K562 (cell line): ENCODE data around the gene PHF12. TPM values are rescaled to one million over a fixed set of nuclear protein-coding genes. Genes with fewer than 3 reads are reported as not detected.

Experiments used
- E2F4 ChIP-seq: sonication (generic); formaldehyde crosslinking; IDR thresholded peaks from 2 replicates; pipeline ENCODE4 v1.8.0; 2022; ENCODE audit warnings: mild to moderate bottlenecking, low read depth, missing genetic modification reagents
- JUND ChIP-seq, 2 experiments: IDR thresholded peaks; 2 replicates in 1 of 2; 3 replicates in 1 of 2; pipeline ENCODE4 v1.6.1; 2011; ENCODE audit warnings: borderline replicate concordance in 2 of 2, low read depth in 2 of 2, low read length in 2 of 2, improper control_type of control experiment in 1 of 2, missing biosample characterization in 1 of 2, missing genetic modification characterization in 1 of 2, missing genetic modification reagents in 1 of 2
- NFRKB ChIP-seq: fragments of 450-650 bp; IDR thresholded peaks from 2 replicates; pipeline ENCODE4 v1.6.1; 2016; ENCODE audit warnings: low read depth
- PCBP1 ChIP-seq: fragments of 200-400 bp; formaldehyde crosslinking; IDR thresholded peaks from 2 replicates; pipeline ENCODE4 v1.6.1; 2018; ENCODE audit warnings: mild to moderate bottlenecking, low read depth, low read length; ENCODE audit not compliant: poor library complexity, severe bottlenecking
- POLR3G ChIP-seq: IDR thresholded peaks from 2 replicates; pipeline ENCODE4 v1.6.1; 2011; ENCODE audit not compliant: insufficient read length, insufficient replicate concordance; ENCODE audit errors: extremely low read depth
- SIRT6 ChIP-seq: IDR thresholded peaks from one replicate; pipeline ENCODE4 v1.6.1; 2012; ENCODE audit warnings: low read depth, mild to moderate bottlenecking, control low read depth, inconsistent platforms, low read length, moderate library complexity
- ZBTB5 ChIP-seq: fragments of 450-650 bp; IDR thresholded peaks from 2 replicates; pipeline ENCODE4 v1.6.1; 2017; ENCODE audit warnings: antibody characterized with exemption
- polyA plus RNA-seq, 8 experiments: library from polyadenylated mRNA; depleted of rRNA in 4 of 8; stranded (reverse) in 5 of 8; unstranded in 3 of 8; fragments of >200 nt; fragmentation: Nextera tagmentation in 2 of 8; fragmentation: Illumina TruSeq in 1 of 8; extraction: Ambion mirVana in 2 of 8; extraction: Trizol in 1 of 8; gene quantifications; 2 replicates each; pipeline versions ENCODE4 v1.2.1 to v1.2.3, GENCODE V29; 2011 to 2014; ENCODE audit warnings: inconsistent platforms in 1 of 8, missing spikeins in 1 of 8
- total RNA-seq, 7 experiments: library from RNA; depleted of rRNA in 6 of 7; stranded (reverse); fragments of >200 nt in 6 of 7; fragmentation: Illumina TruSeq in 2 of 7; extraction: Trizol in 2 of 7; gene quantifications; 2 replicates each; pipeline versions ENCODE4 v1.2.1 to v1.2.3, GENCODE V29; 2011 to 2021; ENCODE audit warnings: low replicate concordance in 1 of 7
- TF ChIP-seq, protein P1 (sequence below): fragments of 200-800 bp; sonication (Bioruptor generic); IDR thresholded peaks from 2 replicates; pipeline ENCODE4 v1.6.1; 2016; ENCODE audit warnings: missing genetic modification characterization, missing compliant biosample characterization
- TF ChIP-seq, protein P2 (sequence below), 3 experiments: fragments of 200-800 bp in 1 of 3; fragments of 250-450 bp in 1 of 3; fragments of 450-650 bp in 1 of 3; sonication (Bioruptor Pico) in 1 of 3; sonication (Bioruptor generic) in 1 of 3; formaldehyde crosslinking in 1 of 3; IDR thresholded peaks; 2 replicates each; pipeline versions ENCODE4 v1.6.1 to v1.8.0; 2016 to 2022; ENCODE audit warnings: mild to moderate bottlenecking in 2 of 3, missing genetic modification characterization in 2 of 3, missing compliant biosample characterization in 1 of 3, moderate library complexity in 1 of 3

The PHF12 gene
- total and polyA plus RNA-seq, 9 of the 15 experiments (the other 6 are each of a cell fraction or from before 2014, with no cell fraction given): 0.82 to 31.3 (median 13.5) TPM

GRCh38 chr17:28949185-28950016 lies 1.9 kb downstream of the PHF12 start (continued):
- TF ChIP-seq, protein P1, sequence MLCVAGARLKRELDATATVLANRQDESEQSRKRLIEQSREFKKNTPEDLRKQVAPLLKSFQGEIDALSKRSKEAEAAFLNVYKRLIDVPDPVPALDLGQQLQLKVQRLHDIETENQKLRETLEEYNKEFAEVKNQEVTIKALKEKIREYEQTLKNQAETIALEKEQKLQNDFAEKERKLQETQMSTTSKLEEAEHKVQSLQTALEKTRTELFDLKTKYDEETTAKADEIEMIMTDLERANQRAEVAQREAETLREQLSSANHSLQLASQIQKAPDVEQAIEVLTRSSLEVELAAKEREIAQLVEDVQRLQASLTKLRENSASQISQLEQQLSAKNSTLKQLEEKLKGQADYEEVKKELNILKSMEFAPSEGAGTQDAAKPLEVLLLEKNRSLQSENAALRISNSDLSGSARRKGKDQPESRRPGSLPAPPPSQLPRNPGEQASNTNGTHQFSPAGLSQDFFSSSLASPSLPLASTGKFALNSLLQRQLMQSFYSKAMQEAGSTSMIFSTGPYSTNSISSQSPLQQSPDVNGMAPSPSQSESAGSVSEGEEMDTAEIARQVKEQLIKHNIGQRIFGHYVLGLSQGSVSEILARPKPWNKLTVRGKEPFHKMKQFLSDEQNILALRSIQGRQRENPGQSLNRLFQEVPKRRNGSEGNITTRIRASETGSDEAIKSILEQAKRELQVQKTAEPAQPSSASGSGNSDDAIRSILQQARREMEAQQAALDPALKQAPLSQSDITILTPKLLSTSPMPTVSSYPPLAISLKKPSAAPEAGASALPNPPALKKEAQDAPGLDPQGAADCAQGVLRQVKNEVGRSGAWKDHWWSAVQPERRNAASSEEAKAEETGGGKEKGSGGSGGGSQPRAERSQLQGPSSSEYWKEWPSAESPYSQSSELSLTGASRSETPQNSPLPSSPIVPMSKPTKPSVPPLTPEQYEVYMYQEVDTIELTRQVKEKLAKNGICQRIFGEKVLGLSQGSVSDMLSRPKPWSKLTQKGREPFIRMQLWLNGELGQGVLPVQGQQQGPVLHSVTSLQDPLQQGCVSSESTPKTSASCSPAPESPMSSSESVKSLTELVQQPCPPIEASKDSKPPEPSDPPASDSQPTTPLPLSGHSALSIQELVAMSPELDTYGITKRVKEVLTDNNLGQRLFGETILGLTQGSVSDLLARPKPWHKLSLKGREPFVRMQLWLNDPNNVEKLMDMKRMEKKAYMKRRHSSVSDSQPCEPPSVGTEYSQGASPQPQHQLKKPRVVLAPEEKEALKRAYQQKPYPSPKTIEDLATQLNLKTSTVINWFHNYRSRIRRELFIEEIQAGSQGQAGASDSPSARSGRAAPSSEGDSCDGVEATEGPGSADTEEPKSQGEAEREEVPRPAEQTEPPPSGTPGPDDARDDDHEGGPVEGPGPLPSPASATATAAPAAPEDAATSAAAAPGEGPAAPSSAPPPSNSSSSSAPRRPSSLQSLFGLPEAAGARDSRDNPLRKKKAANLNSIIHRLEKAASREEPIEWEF (CRISPR knock-in tag): no peak
- no peak for TF ChIP-seq SIRT6
- TF ChIP-seq JUND (IDR thresholded peaks at IDR 0.05; ENCODE audit: borderline replicate concordance, low read depth, low read length): peak; percentile 4; the same call in 1 of the 2 replicates
- no peak for TF ChIP-seq JUND (tag; IDR thresholded peaks at IDR 0.05; ENCODE audit: borderline replicate concordance, low read depth, low read length)
- peak; percentile 86 for TF ChIP-seq ZBTB5
- TF ChIP-seq E2F4: no peak
- TF ChIP-seq POLR3G: no peak
- TF ChIP-seq, protein P2, sequence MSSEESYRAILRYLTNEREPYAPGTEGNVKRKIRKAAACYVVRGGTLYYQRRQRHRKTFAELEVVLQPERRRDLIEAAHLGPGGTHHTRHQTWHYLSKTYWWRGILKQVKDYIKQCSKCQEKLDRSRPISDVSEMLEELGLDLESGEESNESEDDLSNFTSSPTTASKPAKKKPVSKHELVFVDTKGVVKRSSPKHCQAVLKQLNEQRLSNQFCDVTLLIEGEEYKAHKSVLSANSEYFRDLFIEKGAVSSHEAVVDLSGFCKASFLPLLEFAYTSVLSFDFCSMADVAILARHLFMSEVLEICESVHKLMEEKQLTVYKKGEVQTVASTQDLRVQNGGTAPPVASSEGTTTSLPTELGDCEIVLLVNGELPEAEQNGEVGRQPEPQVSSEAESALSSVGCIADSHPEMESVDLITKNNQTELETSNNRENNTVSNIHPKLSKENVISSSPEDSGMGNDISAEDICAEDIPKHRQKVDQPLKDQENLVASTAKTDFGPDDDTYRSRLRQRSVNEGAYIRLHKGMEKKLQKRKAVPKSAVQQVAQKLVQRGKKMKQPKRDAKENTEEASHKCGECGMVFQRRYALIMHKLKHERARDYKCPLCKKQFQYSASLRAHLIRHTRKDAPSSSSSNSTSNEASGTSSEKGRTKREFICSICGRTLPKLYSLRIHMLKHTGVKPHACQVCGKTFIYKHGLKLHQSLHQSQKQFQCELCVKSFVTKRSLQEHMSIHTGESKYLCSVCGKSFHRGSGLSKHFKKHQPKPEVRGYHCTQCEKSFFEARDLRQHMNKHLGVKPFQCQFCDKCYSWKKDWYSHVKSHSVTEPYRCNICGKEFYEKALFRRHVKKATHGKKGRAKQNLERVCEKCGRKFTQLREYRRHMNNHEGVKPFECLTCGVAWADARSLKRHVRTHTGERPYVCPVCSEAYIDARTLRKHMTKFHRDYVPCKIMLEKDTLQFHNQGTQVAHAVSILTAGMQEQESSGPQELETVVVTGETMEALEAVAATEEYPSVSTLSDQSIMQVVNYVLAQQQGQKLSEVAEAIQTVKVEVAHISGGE (CRISPR knock-in tag; IDR thresholded peaks at IDR 0.05): peak in 1 of 3 experiments; percentile 58; a peak in 1 of 6 replicates
- TF ChIP-seq NFRKB: 0 out of 2 replicates have a peak, but pooled peaks have one; percentile 51
- TF ChIP-seq PCBP1: no peak
